Measurements from ENCODE around the gene GRIK5. TPM values are rescaled to one million over a fixed set of nuclear protein-coding genes. Genes with fewer than 3 reads are reported as not detected.

The GRIK5 gene, protein sequence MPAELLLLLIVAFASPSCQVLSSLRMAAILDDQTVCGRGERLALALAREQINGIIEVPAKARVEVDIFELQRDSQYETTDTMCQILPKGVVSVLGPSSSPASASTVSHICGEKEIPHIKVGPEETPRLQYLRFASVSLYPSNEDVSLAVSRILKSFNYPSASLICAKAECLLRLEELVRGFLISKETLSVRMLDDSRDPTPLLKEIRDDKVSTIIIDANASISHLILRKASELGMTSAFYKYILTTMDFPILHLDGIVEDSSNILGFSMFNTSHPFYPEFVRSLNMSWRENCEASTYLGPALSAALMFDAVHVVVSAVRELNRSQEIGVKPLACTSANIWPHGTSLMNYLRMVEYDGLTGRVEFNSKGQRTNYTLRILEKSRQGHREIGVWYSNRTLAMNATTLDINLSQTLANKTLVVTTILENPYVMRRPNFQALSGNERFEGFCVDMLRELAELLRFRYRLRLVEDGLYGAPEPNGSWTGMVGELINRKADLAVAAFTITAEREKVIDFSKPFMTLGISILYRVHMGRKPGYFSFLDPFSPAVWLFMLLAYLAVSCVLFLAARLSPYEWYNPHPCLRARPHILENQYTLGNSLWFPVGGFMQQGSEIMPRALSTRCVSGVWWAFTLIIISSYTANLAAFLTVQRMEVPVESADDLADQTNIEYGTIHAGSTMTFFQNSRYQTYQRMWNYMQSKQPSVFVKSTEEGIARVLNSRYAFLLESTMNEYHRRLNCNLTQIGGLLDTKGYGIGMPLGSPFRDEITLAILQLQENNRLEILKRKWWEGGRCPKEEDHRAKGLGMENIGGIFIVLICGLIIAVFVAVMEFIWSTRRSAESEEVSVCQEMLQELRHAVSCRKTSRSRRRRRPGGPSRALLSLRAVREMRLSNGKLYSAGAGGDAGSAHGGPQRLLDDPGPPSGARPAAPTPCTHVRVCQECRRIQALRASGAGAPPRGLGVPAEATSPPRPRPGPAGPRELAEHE
- under 1 TPM in 4 of 6 experiments, not detected in 2; 0.15 to 0.42 (median 0.17) TPM for total RNA-seq
- long read RNA-seq, result 0 reads

- no peak for ATAC-seq
- TF ChIP-seq, protein P1, sequence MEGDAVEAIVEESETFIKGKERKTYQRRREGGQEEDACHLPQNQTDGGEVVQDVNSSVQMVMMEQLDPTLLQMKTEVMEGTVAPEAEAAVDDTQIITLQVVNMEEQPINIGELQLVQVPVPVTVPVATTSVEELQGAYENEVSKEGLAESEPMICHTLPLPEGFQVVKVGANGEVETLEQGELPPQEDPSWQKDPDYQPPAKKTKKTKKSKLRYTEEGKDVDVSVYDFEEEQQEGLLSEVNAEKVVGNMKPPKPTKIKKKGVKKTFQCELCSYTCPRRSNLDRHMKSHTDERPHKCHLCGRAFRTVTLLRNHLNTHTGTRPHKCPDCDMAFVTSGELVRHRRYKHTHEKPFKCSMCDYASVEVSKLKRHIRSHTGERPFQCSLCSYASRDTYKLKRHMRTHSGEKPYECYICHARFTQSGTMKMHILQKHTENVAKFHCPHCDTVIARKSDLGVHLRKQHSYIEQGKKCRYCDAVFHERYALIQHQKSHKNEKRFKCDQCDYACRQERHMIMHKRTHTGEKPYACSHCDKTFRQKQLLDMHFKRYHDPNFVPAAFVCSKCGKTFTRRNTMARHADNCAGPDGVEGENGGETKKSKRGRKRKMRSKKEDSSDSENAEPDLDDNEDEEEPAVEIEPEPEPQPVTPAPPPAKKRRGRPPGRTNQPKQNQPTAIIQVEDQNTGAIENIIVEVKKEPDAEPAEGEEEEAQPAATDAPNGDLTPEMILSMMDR (IDR thresholded peaks at IDR 0.05), result no peak
- TF ChIP-seq POLR2A (IDR thresholded peaks at IDR 0.05), result no peak
- no peaks in the 10 kb centered on the region for H3K4me1 ChIP-seq
- no peak for DNase-seq
- no peaks in the 10 kb centered on the region for H3K27me3 ChIP-seq
- no peak within 1 kb of the TSS for H3K4me3 ChIP-seq
- H3K9me3 ChIP-seq, result no peaks in the 10 kb centered on the region
- no peak within 1 kb of the TSS for H3K27ac ChIP-seq
- no peaks in the 10 kb centered on the region for H3K36me3 ChIP-seq
- intact Hi-C loops (cut with DNase I), result no loop called here
- 8% methylated on average over 28 of the region's 29 CpGs for WGBS (ENCODE audit: insufficient coverage, low coverage, low lambda C conversion rate, missing lambda C conversion rate)
These were observed at the start of gene GRIK5 for GRCh38 chr19:42069619-42070351. TSS of gene GRIK5 (minus strand) at chr19:42070206. CDS start at chr19:42065770, 4,436 bp downstream.

DNA sequence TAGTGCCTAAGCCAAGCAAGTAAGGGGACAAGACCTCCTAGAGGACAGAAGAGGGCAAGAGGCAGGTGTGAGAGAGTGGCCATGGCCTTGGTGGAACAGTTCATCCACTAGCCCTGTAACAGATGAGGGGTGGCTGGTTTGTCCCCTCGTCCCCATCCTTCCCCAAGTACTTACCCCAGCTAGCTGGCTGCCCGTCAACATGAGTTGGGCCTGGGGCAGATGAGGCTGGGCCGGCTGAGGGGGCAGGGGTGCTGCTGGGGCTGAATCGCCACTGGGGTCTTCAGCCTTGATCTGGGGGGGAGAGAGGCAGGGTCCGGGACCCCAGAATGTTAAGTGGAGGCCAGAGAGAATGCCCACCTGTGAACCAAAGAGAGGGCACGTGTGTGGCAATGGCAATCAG is 47.1 kb upstream of the GRIK5 start:
- intact Hi-C loops (cut with DNase I), result no loop called here
- no peak for ATAC-seq

DNA sequence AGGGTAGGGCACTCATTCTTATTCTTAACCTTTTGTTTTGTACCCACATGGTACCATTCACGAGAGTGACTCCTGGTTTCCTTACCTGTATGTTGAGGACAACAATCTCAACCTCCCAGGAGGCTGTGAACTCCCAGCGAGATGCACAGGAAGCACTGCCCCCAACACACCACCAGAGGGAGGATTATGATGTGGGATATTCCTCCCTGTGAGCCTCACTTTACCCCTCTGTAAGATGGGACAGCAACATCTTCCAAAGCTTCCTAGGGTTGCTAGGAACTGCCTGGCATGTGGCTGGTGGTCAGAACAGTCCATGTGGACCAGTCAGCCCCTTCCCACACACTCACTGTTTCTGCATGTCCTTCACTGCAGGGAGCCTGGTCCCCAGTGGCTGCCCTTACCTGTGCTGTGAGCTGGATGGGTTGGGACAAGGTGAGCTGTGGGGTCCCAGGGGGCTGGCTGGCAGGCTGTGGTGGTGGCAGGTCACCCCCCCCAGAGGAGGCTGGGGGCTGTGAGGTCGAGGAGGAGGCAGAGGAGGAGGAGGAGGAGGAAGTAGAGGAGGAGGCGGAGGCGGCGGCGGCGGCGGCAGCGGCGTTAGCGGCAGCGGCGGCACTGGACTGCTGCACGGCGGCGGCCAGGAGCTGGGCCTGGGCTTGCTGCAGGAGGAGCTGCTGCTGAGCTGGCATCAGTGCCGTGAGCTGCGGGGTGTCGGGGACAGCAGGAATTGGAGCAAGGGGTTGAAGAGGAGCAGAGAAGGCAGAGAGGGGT is 46.5 kb upstream of the GRIK5 start:
- ATAC-seq (no peak), DNase-seq (no peak)
- intact Hi-C loops (cut with DNase I), result no loop called here
- H3K4me1 ChIP-seq, result no peaks in the 10 kb centered on the region
- no peak overlapping the region for H3K27ac ChIP-seq
- H3K27me3 ChIP-seq, result no peaks in the 10 kb centered on the region
- TF ChIP-seq POLR2A (IDR thresholded peaks at IDR 0.05), result no peak
- TF ChIP-seq, protein P1 (IDR thresholded peaks at IDR 0.05), result no peak
- WGBS (ENCODE audit: insufficient coverage, low coverage, low lambda C conversion rate, missing lambda C conversion rate), result 87% methylated on average over 19 of the region's 20 CpGs
- no peaks in the 10 kb centered on the region for H3K36me3 ChIP-seq
- no peaks in the 10 kb centered on the region for H3K9me3 ChIP-seq
- H3K4me3 ChIP-seq, result no peak overlapping the region

More for the DNA sequence above, 47.1 kb upstream of the GRIK5 start:
- Histone ChIP-seq H3K4me3 (no peak overlapping the region), H3K27me3 (no peaks in the 10 kb centered on the region), H3K36me3 (no peaks in the 10 kb centered on the region), H3K27ac (no peak overlapping the region), H3K4me1 (no peaks in the 10 kb centered on the region), H3K9me3 (no peaks in the 10 kb centered on the region)
- 78% methylated on average over 1 of the region's 6 CpGs for WGBS (ENCODE audit: insufficient coverage, low coverage, low lambda C conversion rate, missing lambda C conversion rate)
- DNase-seq, result peak in 1 of 3 donors; percentile 42
- TF ChIP-seq, protein P1 (IDR thresholded peaks at IDR 0.05), result no peak
- no peak for TF ChIP-seq POLR2A (IDR thresholded peaks at IDR 0.05)

GRCh38 chr19:42115705-42116104 is 45.7 kb upstream of the GRIK5 start:
- no peaks in the 10 kb centered on the region for H3K27me3 ChIP-seq
- no peak overlapping the region for H3K4me3 ChIP-seq
- TF ChIP-seq POLR2A (IDR thresholded peaks at IDR 0.05), result no peak
- TF ChIP-seq, protein P1 (IDR thresholded peaks at IDR 0.05), result no peak
- no peaks in the 10 kb centered on the region for H3K4me1 ChIP-seq
- DNase-seq, result no peak
- intact Hi-C loops (cut with DNase I), result no loop called here
- 67% methylated on average over 2 of the region's 4 CpGs for WGBS (ENCODE audit: insufficient coverage, low coverage, low lambda C conversion rate, missing lambda C conversion rate)
- no peaks in the 10 kb centered on the region for H3K9me3 ChIP-seq
- no peaks in the 10 kb centered on the region for H3K36me3 ChIP-seq
- no peak overlapping the region for H3K27ac ChIP-seq
- no peak for ATAC-seq

All from right lobe of liver (tissue), 6 donors.